Osteoblast (primary cell): Measurements from ENCODE around the gene LTB. TPM values are rescaled to one million over a fixed set of nuclear protein-coding genes. Genes with fewer than 3 reads are reported as not detected.
"Not testable (repeated sequence)": the region's sequence is repeated elsewhere in the genome, so short reads cannot be mapped to it uniquely, and the experiment has no call there.

Experiments used
- DNase-seq: peaks from one replicate; pipeline ENCODE4 v3.0.0; 2011; ENCODE audit warnings: low spot score, mixed read lengths; ENCODE audit not compliant: insufficient read length; ENCODE audit errors: missing footprints
- H2AFZ ChIP-seq: 2 replicates; pipeline ENCODE4 v1.6.0; 2011; ENCODE audit warnings: mild to moderate bottlenecking, low read length
- H3K27ac ChIP-seq: 2 replicates; pipeline ENCODE4 v1.5.1; 2011; ENCODE audit warnings: mild to moderate bottlenecking, low read depth, low read length, moderate library complexity
- H3K27me3 ChIP-seq: 2 replicates; pipeline ENCODE4 v1.6.0; 2012; ENCODE audit warnings: mild to moderate bottlenecking, control low read depth, inconsistent platforms, low read length, moderate library complexity; ENCODE audit not compliant: insufficient read depth
- H3K36me3 ChIP-seq: 2 replicates; pipeline ENCODE4 v1.5.1; 2011; ENCODE audit warnings: mild to moderate bottlenecking, low read length, control low read depth, moderate library complexity; ENCODE audit not compliant: insufficient read depth
- H3K4me1 ChIP-seq: 2 replicates; pipeline ENCODE4 v1.5.1; 2011; ENCODE audit warnings: mild to moderate bottlenecking, low read length, control low read depth, moderate library complexity; ENCODE audit not compliant: insufficient read depth
- H3K4me2 ChIP-seq: 2 replicates; pipeline ENCODE4 v1.6.0; 2011; ENCODE audit warnings: mild to moderate bottlenecking, low read length; ENCODE audit not compliant: insufficient read depth
- H3K4me3 ChIP-seq: fragments of 200-600 bp; sonication (generic); 3 replicates; pipeline ENCODE4 v1.5.1; 2012; ENCODE audit warnings: mild to moderate bottlenecking, low read length, inconsistent platforms; ENCODE audit not compliant: insufficient read depth
- H3K79me2 ChIP-seq: 2 replicates; pipeline ENCODE4 v1.6.0; 2012; ENCODE audit warnings: mild to moderate bottlenecking, low read length, control low read depth, inconsistent platforms; ENCODE audit not compliant: insufficient read depth
- H3K9me3 ChIP-seq: 2 replicates; pipeline ENCODE4 v1.5.1; 2011; ENCODE audit warnings: low read depth, low read length, control low read depth
- H4K20me1 ChIP-seq: 2 replicates; pipeline ENCODE4 v1.6.0; 2012; ENCODE audit warnings: mild to moderate bottlenecking, low read length, control low read depth; ENCODE audit not compliant: insufficient read depth
- total RNA-seq: library from RNA; depleted of rRNA; stranded (reverse); fragments of >200 nt; gene quantifications from 2 replicates; pipeline ENCODE4 v1.2.3, GENCODE V29; 2012
- TF ChIP-seq, protein P1 (sequence below): IDR thresholded peaks from 2 replicates; pipeline ENCODE4 v1.5.1; 2011; ENCODE audit warnings: mild to moderate bottlenecking, low read depth, low read length, moderate library complexity; ENCODE audit errors: extremely low read depth

The LTB gene
- total RNA-seq, 1 donor: not detected

DNA sequence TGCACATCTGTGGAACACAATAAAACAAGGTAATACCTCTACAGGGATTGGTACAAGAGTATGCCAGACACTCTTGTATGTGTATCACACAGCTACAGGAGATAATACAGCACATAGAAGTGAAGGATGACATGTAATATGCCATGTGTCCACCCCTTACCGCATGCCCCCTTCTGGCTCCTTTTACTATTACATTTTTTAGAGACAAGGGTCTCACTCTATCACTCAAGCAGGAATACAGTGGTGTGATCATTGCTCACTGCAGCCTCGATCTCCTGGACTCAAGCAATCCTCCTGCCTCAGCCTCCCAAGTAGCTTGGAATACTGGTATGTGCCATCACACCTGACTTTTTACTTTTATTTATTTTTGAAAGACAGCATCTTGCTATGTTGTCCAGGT, 14.8 kb upstream of the LTB start:
- Histone ChIP-seq H3K27me3 (no peaks in the 10 kb centered on the region), H3K4me1 (no peaks in the 10 kb centered on the region), H3K4me3 (no peak overlapping the region), H3K4me2 (no peak overlapping the region), H3K36me3 (no peaks in the 10 kb centered on the region), H3K27ac (no peak overlapping the region), H4K20me1 (no peaks in the 10 kb centered on the region), H2AFZ (no peak overlapping the region), H3K79me2 (no peaks in the 10 kb centered on the region), H3K9me3 (no peaks in the 10 kb centered on the region)
- TF ChIP-seq, protein P1, sequence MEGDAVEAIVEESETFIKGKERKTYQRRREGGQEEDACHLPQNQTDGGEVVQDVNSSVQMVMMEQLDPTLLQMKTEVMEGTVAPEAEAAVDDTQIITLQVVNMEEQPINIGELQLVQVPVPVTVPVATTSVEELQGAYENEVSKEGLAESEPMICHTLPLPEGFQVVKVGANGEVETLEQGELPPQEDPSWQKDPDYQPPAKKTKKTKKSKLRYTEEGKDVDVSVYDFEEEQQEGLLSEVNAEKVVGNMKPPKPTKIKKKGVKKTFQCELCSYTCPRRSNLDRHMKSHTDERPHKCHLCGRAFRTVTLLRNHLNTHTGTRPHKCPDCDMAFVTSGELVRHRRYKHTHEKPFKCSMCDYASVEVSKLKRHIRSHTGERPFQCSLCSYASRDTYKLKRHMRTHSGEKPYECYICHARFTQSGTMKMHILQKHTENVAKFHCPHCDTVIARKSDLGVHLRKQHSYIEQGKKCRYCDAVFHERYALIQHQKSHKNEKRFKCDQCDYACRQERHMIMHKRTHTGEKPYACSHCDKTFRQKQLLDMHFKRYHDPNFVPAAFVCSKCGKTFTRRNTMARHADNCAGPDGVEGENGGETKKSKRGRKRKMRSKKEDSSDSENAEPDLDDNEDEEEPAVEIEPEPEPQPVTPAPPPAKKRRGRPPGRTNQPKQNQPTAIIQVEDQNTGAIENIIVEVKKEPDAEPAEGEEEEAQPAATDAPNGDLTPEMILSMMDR: peak; percentile 46
- DNase-seq: peak; percentile 53

DNA sequence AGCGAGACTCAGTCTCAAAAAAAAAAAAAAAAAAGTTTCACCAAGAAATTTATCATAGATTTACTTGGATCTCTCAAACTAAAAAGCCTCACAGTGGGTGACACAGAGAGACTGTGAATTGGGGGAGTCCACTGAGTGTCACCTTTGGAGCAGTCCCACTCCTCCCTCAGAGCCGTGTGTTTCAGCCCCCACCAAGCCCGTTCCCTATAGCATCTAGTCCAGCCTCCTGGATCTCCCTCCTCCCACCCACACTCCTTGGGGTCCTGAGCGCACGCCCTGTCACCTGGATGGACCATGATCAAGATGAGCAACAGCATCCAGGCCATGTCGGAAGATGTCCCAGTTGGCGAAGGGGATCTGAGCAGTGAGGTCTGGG, 10.2 kb upstream of the LTB start:
- no peak for DNase-seq

DNA sequence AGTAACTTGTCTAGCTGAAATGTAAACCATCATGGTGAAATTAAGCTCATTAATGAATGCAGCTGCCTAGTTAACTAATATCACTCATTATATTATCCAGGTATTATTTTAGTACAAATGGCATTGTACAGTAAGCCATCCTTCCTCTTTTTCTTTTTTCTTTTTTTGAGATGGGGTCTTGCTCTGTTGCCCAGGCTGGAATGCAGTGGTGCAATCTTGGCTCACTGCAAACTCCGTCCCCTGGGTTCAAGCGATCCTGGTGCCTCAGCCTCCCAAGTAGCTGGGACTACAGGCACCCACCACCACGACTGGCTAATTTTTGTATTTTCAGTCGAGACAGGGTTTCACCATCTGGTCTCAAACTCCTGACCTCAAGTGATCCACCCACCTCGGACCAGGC, 8.5 kb upstream of the LTB start:
- H3K36me3 ChIP-seq, H4K20me1 ChIP-seq, H3K4me1 ChIP-seq, DNase-seq, H3K27ac ChIP-seq, H3K9me3 ChIP-seq, H3K27me3 ChIP-seq, H3K4me2 ChIP-seq, H2AFZ ChIP-seq, H3K4me3 ChIP-seq, H3K79me2 ChIP-seq: not testable (repeated sequence)

More for the DNA sequence above, 10.2 kb upstream of the LTB start:
- Histone ChIP-seq H3K27ac (no peak overlapping the region), H3K27me3 (no peaks in the 10 kb centered on the region), H3K79me2 (no peaks in the 10 kb centered on the region), H2AFZ (no peak overlapping the region), H3K4me2 (no peak overlapping the region), H3K9me3 (no peaks in the 10 kb centered on the region), H4K20me1 (no peaks in the 10 kb centered on the region), H3K4me1 (peaks cover 5% of the 10 kb centered on the region), H3K36me3 (no peaks in the 10 kb centered on the region), H3K4me3 (no peak overlapping the region)
- TF ChIP-seq, protein P1: no peak

DNA sequence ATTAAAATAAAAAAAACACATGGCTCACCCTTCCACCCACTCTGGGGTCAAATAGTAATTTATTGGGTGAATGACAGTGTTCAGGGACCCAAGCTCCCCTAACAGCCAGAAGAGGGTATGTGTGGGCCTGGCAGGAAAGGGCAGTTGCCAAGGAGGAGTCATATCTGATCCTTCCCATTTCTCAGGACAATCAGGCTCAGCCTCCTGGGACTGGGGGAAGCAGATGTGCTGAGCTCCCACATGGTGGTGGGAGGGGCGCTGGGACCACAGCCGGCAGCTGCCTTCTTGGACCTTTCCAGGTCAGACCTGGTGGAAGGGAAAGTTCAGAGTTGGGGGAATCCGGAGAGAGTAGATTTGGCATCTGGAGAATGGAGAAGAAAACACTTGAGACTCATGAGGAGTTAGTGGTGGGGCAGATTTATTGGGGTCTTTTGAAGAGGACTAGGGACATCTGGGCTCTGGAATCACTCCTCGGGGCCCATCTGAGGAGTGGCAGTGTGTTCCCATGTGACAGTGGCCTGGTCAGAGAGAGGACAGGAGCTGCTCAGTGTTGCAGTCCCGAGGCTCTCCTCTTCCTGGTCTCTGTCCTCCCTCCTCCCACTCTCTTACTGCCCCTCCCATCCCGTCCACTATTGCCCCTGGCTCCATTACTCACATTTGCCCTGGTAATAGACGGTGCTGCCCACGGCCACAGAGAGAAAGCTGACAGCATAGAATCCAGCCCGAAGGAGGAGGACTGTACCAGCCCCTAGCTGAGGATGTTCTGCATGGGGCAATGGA, 6.8 kb upstream of the LTB start:
- Histone ChIP-seq H3K9me3 (no peaks in the 10 kb centered on the region), H3K27ac (no peak overlapping the region), H3K36me3 (no peaks in the 10 kb centered on the region), H3K4me3 (no peak overlapping the region), H3K4me1 (peaks cover 5% of the 10 kb centered on the region), H2AFZ (peak overlapping the region; percentile 77), H3K79me2 (no peaks in the 10 kb centered on the region), H3K27me3 (no peaks in the 10 kb centered on the region), H4K20me1 (no peaks in the 10 kb centered on the region), H3K4me2 (no peak overlapping the region)
- TF ChIP-seq, protein P1: no peak
- peak; percentile 73 for DNase-seq
